HG03521 (cell line): ENCODE results near the gene SLC25A21.

Experiments used
- ATAC-seq: cut with Tn5 transposase; IDR thresholded peaks from one replicate; pipeline ENCODE4 v1.9.1; 2021; ENCODE audit warnings: mild to moderate bottlenecking, moderate library complexity; ENCODE audit not compliant: unreplicated experiment

Gene SLC25A21

GRCh38 chr14:36675581-36675980 lies 496.8 kb downstream of the SLC25A21 start:
- ATAC-seq, result no peak

DNA sequence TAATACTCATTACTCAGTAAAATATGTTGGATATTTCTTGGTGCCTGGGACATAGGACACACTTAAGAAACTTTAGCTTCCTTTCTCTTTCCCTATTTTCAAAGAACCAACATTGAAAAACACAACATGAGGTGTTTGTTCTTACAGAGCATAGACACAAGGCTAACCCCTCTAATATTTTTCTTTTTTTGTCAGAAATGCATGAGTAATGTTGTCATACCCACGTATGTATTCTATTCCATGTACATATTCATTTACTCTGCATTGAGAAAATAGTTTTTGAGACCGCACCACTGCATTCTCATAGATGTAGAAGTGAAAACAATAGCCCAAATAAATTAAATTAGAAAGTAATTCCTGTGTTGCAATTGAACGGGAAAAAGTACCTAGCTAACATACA lies 497.7 kb downstream of the SLC25A21 start:
- ATAC-seq, result no peak

- ATAC-seq, result no peak
Observed at GRCh38 chr14:36672095-36672494, 500.3 kb downstream of the SLC25A21 start.

DNA sequence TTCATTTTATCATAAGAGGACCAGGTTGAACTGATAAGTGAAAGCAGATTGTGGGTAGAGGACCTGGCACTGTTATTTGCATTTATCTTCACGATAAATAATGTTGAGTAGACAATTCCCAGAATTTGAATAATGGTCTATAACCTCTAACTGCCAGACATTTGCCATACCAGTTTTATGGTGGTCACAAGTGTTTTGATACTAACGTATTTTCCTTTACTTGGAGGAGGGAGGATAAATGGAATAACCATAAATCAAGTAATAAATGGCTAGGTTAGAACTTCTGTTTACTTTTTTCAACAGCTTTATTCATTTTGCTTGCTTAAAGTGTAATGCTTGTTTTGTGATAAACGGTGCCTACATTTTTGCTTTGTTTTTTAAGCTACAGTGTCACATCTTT lies 501.3 kb downstream of the SLC25A21 start:
- ATAC-seq, result no peak

- no peak for ATAC-seq
Observed at GRCh38 chr14:36667679-36668078, 504.7 kb downstream of the SLC25A21 start.

DNA sequence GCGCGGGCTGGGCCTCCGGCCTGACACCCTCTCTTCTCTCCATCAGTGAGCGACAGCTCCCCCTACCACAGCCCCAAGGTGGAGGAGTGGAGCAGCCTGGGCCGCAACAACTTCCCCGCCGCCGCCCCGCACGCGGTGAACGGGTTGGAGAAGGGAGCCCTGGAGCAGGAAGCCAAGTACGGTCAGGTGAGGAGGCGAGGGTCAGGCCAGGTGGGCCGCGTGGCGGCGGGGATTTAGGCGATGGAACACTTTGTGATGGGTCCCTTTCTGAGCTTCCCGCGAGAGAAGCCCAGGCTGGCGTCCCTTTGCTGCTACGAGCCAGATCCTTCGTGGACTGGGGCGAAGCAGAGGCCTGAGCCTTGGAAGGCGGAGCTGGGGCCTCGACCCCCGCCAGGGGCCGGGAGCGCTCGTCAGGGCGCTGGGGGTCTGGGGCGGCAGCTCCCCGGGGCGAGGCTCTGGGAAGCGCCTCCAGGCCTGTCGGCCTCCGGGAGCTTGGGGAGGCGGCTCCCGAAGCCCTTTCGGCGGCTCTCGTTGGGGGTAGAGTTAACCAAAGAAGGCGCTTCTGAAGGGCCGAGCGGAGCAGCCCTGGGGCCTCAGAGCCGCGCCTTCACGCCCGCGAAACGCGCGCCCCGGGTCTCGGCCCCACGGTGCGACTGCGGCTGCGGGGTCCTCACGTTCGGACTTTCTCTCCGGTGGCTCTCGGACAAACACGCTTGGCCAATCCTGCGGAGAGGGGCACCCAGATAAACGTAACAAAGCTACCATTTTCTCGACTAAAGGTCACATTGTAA lies 505.8 kb downstream of the SLC25A21 start:
- ATAC-seq, result no peak

GRCh38 chr14:36665887-36666415 lies 506.5 kb downstream of the SLC25A21 start:
- ATAC-seq, result no peak

DNA sequence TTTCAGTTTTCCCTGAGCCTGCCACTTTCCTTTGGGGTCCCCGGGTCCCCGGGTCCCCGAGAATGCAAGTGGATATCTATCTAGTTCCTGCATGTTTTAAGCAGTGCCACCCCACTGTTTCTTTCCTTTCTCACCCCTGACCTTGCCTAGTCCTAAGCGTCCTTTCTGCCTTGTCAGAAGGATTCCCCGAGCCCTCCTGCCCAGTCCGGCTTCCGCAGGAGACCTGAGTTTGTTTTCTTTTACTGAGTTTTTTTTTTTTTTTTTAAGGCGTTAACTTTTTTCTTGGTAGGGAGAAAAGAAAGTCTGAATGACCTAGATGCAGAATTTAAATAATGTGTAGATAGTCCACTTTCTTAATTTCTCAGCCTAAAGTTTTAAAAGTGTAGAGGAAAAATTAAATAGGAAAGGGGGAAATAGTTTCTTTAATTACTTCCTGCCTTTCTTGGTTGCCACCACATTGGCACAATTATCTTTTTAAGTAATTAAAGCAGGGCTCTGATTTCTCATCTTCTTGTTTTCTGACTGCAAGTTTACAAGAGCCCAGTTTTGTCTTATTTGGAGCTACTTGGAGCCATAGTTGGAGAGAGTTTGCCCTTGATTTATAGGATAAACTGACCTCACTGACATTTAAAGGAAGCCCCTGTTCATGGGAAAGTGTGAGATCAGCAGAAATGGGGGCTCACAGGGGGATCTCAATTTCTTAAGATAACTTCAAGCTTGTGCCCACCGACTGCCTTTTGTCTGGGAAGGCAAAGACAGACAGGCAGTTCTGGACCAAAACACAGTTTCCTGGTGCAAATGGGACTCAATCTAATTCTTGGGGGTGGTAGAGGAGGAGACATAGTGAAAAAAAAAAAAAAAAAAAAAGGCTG lies 507.8 kb downstream of the SLC25A21 start:
- no peak for ATAC-seq

- no peak for ATAC-seq
Observed at GRCh38 chr14:36663404-36664321, 508.7 kb downstream of the SLC25A21 start.

- no peak for ATAC-seq
Observed at GRCh38 chr14:36662543-36663403, 509.6 kb downstream of the SLC25A21 start.

DNA sequence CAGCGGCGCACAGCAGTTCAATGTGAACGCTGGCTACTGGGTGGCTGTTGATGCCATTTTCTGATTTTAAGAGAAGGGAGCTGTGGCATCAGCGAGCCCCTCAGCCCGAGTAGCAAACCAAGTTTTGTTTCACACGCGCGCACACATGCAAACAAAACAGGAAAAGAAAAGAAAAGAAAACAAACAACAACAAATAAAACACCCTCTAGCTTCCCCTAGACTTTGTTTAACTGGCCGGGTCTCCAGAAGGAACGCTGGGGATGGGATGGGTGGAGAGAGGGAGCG lies 510.2 kb downstream of the SLC25A21 start:
- ATAC-seq, result no peak

GRCh38 chr14:36661506-36662257 lies 510.7 kb downstream of the SLC25A21 start, which contains the start of gene PAX9:
Gene PAX9, plus strand, starts transcription at chr14:36661860. Its CDS starts 230 bp downstream, at chr14:36662090.
- ATAC-seq, result peak; percentile 88

DNA sequence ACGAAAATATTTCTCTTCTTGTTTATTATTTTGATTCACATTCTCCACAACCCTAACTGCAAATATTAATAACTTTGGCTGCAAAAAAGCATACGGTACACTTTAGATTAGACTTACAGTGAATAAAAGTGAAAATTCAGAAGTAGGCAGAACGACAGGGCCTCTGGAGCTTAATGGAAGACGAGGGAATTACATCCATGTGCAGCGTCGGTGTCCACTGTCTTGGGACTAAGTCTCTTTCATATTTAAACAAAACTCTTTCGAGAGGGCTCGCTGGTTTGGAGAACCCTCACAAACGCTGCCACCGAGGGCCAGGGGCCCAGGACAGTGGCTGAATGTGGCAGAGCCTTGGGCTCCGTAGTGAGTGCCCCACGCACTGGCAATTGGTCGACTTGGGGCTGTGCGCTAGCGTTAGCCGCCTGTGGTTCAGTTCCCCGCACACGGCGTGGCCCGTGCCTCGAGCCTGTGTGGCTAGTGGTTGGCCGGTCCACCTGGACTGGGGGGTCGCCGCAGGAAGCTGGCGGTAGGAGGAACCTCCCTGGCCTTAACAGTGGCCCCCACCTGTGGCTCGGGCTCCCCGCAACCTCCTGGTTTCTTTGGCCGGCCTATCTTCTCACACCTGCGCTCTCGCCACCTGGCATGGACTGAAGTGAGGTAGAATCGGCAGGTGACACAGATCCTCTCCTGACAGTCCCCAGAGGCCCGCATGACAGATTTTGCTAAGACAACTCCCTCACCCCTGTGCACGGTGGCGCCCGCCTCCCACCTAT lies 511.5 kb downstream of the SLC25A21 start:
- no peak for ATAC-seq

DNA sequence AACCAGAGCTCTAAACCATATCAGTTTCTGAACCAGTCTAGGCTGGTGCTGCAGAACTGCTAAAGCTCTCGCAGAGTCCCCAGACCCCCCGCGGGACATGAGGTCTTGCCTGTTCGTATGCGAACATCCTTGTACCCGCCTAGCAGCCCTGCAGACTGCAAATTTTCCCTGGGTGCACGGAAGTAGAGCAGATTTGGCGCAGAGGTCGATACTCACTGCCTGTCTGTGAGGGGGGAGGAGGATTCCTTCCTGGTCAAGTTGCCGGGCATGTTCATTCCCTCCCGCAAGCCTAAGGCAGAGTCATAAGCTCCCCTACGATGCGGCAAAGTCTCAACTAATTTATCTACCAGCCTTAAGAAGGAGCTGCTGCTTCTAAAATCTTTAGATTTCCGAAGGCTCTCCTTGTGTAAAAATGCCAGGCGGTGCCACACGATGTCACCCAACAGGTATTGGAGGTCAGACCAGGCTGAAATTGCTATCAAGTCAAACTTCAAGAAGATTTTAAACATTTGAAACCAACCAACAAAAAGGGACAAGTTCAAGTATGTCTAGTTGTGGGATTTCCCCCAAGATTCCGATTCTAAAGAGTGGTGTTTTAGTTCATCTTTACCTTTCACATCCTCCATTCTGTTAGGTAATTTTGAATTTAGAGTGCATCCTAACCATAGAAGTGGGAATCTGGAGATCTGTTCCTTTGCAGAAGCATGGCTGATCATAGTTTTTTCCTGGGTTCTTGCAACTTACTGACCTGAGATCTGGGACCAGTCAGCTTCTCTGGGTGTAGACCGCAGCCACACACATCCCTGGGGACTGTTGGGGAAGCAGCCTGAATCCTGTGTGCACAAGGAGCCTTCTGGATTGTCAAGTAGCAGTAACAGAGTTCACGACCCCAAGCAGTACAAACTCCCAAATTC lies 512.3 kb downstream of the SLC25A21 start:
- ATAC-seq, result no peak

GRCh38 chr14:36659010-36659821 lies 513.2 kb downstream of the SLC25A21 start:
- no peak for ATAC-seq
